Smooth muscle cell (in vitro differentiated cells): ENCODE results near the gene PREX1. TPM values are rescaled to one million over a fixed set of nuclear protein-coding genes. Genes with fewer than 3 reads are reported as not detected.

Experiments used
- DNase-seq: peaks from one replicate; lab custom pipeline; 2025; ENCODE audit not compliant: unreplicated experiment; lab: John Stamatoyannopoulos, UW
- H2AFZ ChIP-seq: fragments of 200-600 bp; sonication (generic); 2 replicates; pipeline ENCODE4 v1.6.0; 2016; ENCODE audit warnings: antibody characterized with exemption, low read depth, mild to moderate bottlenecking
- H3F3A ChIP-seq: fragments of 200-600 bp; sonication (generic); 2 replicates; pipeline ENCODE4 v1.6.0; 2017; ENCODE audit warnings: antibody characterized with exemption, low read depth
- H3K27ac ChIP-seq: fragments of 200-600 bp; sonication (generic); 2 replicates; pipeline ENCODE4 v1.5.1; 2016; ENCODE audit warnings: low read depth, mild to moderate bottlenecking
- H3K27me3 ChIP-seq: fragments of 200-600 bp; sonication (generic); 2 replicates; pipeline ENCODE4 v1.6.1; 2016; ENCODE audit warnings: low read depth, mild to moderate bottlenecking
- H3K36me3 ChIP-seq: fragments of 200-600 bp; sonication (generic); 2 replicates; pipeline ENCODE4 v1.5.1; 2016; ENCODE audit warnings: low read depth
- H3K4me1 ChIP-seq: fragments of 200-600 bp; sonication (generic); 2 replicates; pipeline ENCODE4 v1.5.1; 2016; ENCODE audit warnings: low read depth
- H3K4me2 ChIP-seq: fragments of 200-600 bp; sonication (generic); 2 replicates; pipeline ENCODE4 v1.6.0; 2016; ENCODE audit warnings: mild to moderate bottlenecking
- H3K4me3 ChIP-seq: fragments of 200-600 bp; sonication (generic); 2 replicates; pipeline ENCODE4 v1.5.1; 2016; ENCODE audit warnings: mild to moderate bottlenecking
- H3K79me2 ChIP-seq: fragments of 200-600 bp; sonication (generic); 2 replicates; pipeline ENCODE4 v1.6.0; 2016; ENCODE audit warnings: low read depth, mild to moderate bottlenecking
- H3K9ac ChIP-seq: fragments of 200-600 bp; sonication (generic); 2 replicates; pipeline ENCODE4 v1.6.0; 2016; ENCODE audit warnings: low read depth
- H3K9me3 ChIP-seq: fragments of 200-600 bp; sonication (generic); replicated peaks from 2 replicates; pipeline ENCODE4 v1.5.1; 2016; ENCODE audit warnings: low read depth
- H4K20me1 ChIP-seq: fragments of 200-600 bp; sonication (generic); 2 replicates; pipeline ENCODE4 v1.6.0; 2016; ENCODE audit warnings: low read depth
- CTCF ChIP-seq: fragments of 200-600 bp; sonication (generic); IDR thresholded peaks from 2 replicates; pipeline ENCODE4 v1.5.1; 2017; ENCODE audit warnings: borderline replicate concordance, mild to moderate bottlenecking, antibody characterized with exemption; ENCODE audit not compliant: insufficient read depth, poor library complexity, severe bottlenecking
- WGBS: methylation state at CpG from one replicate; pipeline ENCODE4 v1.1.7; 2016; ENCODE audit warnings: low lambda C conversion rate; 5-methylcytosine and 5-hydroxymethylcytosine counted together
- polyA plus RNA-seq: library from polyadenylated mRNA; unstranded; fragments of >200 nt; fragmentation: Nextera tagmentation; extraction: Ambion mirVana; gene quantifications from 2 replicates; pipeline ENCODE4 v1.2.1, GENCODE V29; 2016
- total RNA-seq: library from RNA; depleted of rRNA; stranded (reverse); fragments of >200 nt; gene quantifications from 2 replicates; pipeline ENCODE4 v1.2.3, GENCODE V29; 2014

The PREX1 gene
- total and polyA plus RNA-seq, 2 experiments from 2014 or later = 0.04 to 0.30 TPM

GRCh38 chr20:48673507-48673906 is 154.3 kb downstream of the PREX1 start:
- no peaks in the 10 kb centered on the region for H3K79me2 ChIP-seq
- H2AFZ ChIP-seq = no peak overlapping the region
- H3K9ac ChIP-seq = no peak overlapping the region
- no peak overlapping the region for H3K4me2 ChIP-seq
- no peaks in the 10 kb centered on the region for H3K9me3 ChIP-seq
- no peaks in the 10 kb centered on the region for H3F3A ChIP-seq
- H3K36me3 ChIP-seq = no peaks in the 10 kb centered on the region
- H3K4me1 ChIP-seq = no peaks in the 10 kb centered on the region
- H3K4me3 ChIP-seq = no peak overlapping the region
- no peak for DNase-seq
- no peak for TF ChIP-seq CTCF
- no peaks in the 10 kb centered on the region for H4K20me1 ChIP-seq
- WGBS = 89% methylated on average over 4 of the region's 4 CpGs
- H3K27ac ChIP-seq = no peak overlapping the region
- H3K27me3 ChIP-seq = no peaks in the 10 kb centered on the region

- no peaks in the 10 kb centered on the region for H3K79me2 ChIP-seq
- H3K27ac ChIP-seq = no peak overlapping the region
- H3K9ac ChIP-seq = no peak overlapping the region
- H3K4me2 ChIP-seq = no peak overlapping the region
- no peaks in the 10 kb centered on the region for H4K20me1 ChIP-seq
- no peak for DNase-seq
- H3K36me3 ChIP-seq = no peaks in the 10 kb centered on the region
- H3F3A ChIP-seq = no peaks in the 10 kb centered on the region
- WGBS = 95% methylated on average over 8 of the region's 8 CpGs
- no peaks in the 10 kb centered on the region for H3K27me3 ChIP-seq
- no peak overlapping the region for H2AFZ ChIP-seq
- TF ChIP-seq CTCF = no peak
- H3K9me3 ChIP-seq = no peaks in the 10 kb centered on the region
- H3K4me3 ChIP-seq = no peak overlapping the region
- H3K4me1 ChIP-seq = no peaks in the 10 kb centered on the region
Measured at GRCh38 chr20:48672324-48672723, 155.5 kb downstream of the PREX1 start.

GRCh38 chr20:48671141-48671540 is 156.7 kb downstream of the PREX1 start:
- Histone ChIP-seq H2AFZ (no peak overlapping the region), H3K4me1 (no peaks in the 10 kb centered on the region), H3K9ac (no peak overlapping the region), H3K27me3 (no peaks in the 10 kb centered on the region), H3K36me3 (no peaks in the 10 kb centered on the region), H3K4me2 (no peak overlapping the region), H3K9me3 (no peaks in the 10 kb centered on the region), H3F3A (no peaks in the 10 kb centered on the region), H3K27ac (no peak overlapping the region), H3K4me3 (no peak overlapping the region), H3K79me2 (no peaks in the 10 kb centered on the region), H4K20me1 (no peaks in the 10 kb centered on the region)
- no peak for DNase-seq
- TF ChIP-seq CTCF = no peak
- 72% methylated on average over 3 of the region's 3 CpGs for WGBS

GRCh38 chr20:48669946-48670605 is 157.7 kb downstream of the PREX1 start:
- no peaks in the 10 kb centered on the region for H3K9me3 ChIP-seq
- H2AFZ ChIP-seq = no peak overlapping the region
- TF ChIP-seq CTCF = no peak
- no peaks in the 10 kb centered on the region for H3F3A ChIP-seq
- 90% methylated on average over 11 of the region's 11 CpGs for WGBS
- H3K27me3 ChIP-seq = no peaks in the 10 kb centered on the region
- H3K9ac ChIP-seq = no peak overlapping the region
- H3K27ac ChIP-seq = no peak overlapping the region
- no peak overlapping the region for H3K4me3 ChIP-seq
- H3K4me1 ChIP-seq = no peaks in the 10 kb centered on the region
- no peaks in the 10 kb centered on the region for H3K79me2 ChIP-seq
- no peaks in the 10 kb centered on the region for H4K20me1 ChIP-seq
- H3K36me3 ChIP-seq = no peaks in the 10 kb centered on the region
- no peak for DNase-seq
- H3K4me2 ChIP-seq = no peak overlapping the region
